AG04449 (cell line): ENCODE measurements around the gene ZNF407.

Experiments used
- CTCF ChIA-PET: fragments of 350-600 bp; formaldehyde crosslinking; extraction: SDS; loops from one replicate; lab custom pipeline; 2021; ENCODE audit warnings: antibody characterized with exemption; lab: Yijun Ruan, JAX
- POLR2A ChIA-PET: fragments of 400-600, 350-600 bp; formaldehyde crosslinking; extraction: SDS; loops from one replicate; lab custom pipeline; 2020; ENCODE audit warnings: antibody characterized with exemption, inconsistent platforms; lab: Yijun Ruan, JAX
- DNase-seq: peaks from one replicate; pipeline ENCODE4 v3.0.0-alpha.2; 2010; ENCODE audit warnings: low read depth, low spot score
- H3K4me3 ChIP-seq: 2 replicates; pipeline ENCODE4 v1.5.1; 2011; ENCODE audit warnings: low read depth, mild to moderate bottlenecking, control low read depth, low read length
- TF ChIP-seq, protein P1 (sequence below): IDR thresholded peaks from one replicate; pipeline ENCODE4 v1.5.1; 2011; ENCODE audit warnings: mild to moderate bottlenecking, moderate library complexity, low read length, control low read depth, inconsistent platforms; ENCODE audit not compliant: insufficient read depth; ENCODE audit errors: missing control alignments

ZNF407 gene

DNA sequence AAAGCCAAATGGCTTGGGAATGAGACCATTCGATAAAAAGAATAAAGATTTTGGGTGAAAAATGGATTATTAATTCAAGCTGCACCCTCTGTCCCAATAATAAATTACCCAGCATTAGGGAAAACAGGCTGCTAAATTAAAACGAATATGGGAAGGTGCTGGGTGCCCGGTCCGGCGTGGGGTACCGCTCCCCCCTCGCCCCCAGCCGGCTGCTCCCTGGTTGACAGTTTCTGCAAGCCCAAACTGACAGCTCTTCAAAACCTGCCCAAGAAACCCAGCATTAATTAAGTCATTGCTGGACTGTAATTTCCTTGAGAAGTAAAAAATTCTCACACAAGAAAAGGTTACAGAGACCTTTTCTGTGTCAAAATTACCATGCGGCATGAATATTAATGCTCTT is 512.6 kb downstream of the ZNF407 start:
- POLR2A ChIA-PET: no interaction called here
- no peak for DNase-seq
- CTCF ChIA-PET: no interaction called here
- H3K4me3 ChIP-seq: no peak overlapping the region
- TF ChIP-seq, protein P1, sequence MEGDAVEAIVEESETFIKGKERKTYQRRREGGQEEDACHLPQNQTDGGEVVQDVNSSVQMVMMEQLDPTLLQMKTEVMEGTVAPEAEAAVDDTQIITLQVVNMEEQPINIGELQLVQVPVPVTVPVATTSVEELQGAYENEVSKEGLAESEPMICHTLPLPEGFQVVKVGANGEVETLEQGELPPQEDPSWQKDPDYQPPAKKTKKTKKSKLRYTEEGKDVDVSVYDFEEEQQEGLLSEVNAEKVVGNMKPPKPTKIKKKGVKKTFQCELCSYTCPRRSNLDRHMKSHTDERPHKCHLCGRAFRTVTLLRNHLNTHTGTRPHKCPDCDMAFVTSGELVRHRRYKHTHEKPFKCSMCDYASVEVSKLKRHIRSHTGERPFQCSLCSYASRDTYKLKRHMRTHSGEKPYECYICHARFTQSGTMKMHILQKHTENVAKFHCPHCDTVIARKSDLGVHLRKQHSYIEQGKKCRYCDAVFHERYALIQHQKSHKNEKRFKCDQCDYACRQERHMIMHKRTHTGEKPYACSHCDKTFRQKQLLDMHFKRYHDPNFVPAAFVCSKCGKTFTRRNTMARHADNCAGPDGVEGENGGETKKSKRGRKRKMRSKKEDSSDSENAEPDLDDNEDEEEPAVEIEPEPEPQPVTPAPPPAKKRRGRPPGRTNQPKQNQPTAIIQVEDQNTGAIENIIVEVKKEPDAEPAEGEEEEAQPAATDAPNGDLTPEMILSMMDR: no peak

DNA sequence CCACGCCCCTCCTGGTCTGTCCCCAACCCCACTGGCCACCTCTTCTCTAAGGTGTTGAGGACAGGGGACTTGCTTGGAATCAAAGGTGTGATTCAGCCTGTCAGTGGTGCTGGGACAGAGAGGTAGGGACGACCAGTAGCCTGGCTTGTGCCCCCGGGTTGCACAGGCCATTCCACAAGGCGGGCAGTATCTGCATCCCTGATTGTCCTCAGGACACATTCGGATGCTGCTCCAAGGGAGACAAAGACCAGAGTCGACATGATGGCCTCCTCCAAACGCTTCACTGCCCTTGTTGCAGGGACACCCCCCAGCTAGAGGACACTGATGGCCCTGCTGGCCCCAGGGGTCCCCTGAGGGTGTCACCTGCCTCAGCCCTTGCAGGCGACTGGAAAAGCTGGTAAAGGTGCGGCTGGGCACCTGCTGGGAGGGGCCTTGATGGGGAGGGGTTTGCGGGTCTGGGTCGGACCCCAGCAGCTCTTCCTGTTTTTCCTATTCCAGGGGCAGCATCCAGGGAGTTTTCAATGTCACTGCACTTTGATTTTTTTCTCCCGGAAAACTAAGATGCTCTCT is 513.3 kb downstream of the ZNF407 start:
- no peak for DNase-seq
- CTCF ChIA-PET: no interaction called here
- POLR2A ChIA-PET: no interaction called here
- no peak overlapping the region for H3K4me3 ChIP-seq
- TF ChIP-seq, protein P1: no peak

DNA sequence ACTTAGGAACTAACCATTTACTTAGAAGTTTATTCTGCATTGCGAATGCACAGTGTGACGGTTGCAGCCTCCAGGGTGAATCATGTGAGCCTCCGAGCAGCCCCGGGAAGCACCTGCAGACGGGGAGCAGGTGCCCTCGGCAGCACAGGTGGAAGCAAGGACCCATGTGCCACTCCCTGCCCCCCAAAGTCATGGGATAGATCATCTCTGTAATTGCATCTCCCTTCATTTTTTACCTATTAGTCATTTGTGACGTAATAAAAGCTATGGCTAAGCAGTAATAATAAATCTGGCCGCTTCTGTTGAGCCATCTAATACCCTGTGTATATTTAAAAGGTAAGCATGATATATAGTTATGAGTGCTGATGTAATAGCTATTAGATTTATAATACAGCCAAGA is 514.1 kb downstream of the ZNF407 start:
- CTCF ChIA-PET: no interaction called here
- POLR2A ChIA-PET: no interaction called here
- TF ChIP-seq, protein P1: no peak
- H3K4me3 ChIP-seq: no peak overlapping the region
- no peak for DNase-seq

DNA sequence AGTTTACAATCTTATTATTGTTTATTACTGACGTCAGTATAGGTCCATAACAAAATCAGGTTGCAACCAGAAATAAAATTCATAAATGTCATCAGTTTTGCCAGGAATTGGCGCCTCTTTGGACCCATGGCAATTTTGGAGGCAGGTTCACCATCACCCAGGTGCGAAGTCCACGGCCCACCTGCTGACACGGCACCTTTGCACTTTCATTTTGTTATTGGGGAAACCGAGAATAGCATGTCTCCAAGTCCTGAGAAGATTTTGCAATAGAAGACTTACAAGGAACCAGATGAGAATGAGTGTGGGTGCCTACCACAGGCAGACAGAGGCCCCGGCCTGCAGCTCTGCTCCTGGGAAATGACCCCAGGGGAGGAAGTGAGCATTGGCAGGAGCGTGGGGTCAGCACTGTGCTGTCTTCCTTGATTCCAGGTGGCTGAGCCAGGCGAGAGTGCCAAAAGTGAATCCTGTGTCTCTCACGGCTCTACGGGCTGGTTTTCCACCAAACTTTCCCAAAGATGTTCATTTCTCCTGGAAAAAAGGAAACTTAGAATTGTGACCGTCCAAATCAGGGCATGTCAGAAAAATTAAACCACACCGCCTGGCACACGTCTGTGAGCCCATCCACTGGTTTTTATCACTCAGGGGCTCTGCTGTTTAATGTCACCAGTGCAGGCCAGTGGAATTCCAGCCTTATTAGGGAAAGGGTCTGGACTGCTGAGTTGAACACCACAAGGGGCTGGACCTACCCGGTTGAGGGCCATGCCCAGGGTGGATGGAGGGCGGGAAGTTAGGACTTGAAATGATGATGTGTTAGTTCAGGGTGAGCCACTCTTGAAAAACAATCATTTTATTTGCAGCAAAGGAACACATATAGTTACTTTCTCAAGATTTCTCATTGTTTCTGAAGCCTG is 514.8 kb downstream of the ZNF407 start:
- H3K4me3 ChIP-seq: no peak overlapping the region
- DNase-seq: no peak
- ChIA-PET POLR2A (no interaction called here), CTCF (no interaction called here)
- TF ChIP-seq, protein P1: no peak

DNA sequence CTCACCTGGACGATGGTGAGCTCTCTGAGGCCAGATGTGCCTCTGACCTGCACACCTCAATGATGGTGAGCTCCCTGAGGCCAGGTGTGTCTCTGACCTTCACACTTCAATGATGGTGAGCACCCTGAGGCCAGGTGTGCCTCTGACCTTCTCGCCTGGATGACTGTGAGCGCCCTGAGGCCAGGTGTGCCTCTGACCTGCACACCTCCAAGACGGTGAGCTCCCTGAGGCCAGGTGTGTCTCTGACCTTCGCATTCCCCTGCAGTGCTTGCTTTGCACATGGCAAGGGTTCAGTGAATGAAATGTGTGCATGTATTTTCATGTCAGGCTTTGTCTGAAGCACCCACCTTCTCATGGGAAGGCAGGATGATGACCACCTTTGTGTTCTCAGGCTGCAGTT is 515.8 kb downstream of the ZNF407 start:
- ChIA-PET CTCF (no interaction called here), POLR2A (no interaction called here)
- no peak overlapping the region for H3K4me3 ChIP-seq
- DNase-seq: no peak
- TF ChIP-seq, protein P1: no peak

DNA sequence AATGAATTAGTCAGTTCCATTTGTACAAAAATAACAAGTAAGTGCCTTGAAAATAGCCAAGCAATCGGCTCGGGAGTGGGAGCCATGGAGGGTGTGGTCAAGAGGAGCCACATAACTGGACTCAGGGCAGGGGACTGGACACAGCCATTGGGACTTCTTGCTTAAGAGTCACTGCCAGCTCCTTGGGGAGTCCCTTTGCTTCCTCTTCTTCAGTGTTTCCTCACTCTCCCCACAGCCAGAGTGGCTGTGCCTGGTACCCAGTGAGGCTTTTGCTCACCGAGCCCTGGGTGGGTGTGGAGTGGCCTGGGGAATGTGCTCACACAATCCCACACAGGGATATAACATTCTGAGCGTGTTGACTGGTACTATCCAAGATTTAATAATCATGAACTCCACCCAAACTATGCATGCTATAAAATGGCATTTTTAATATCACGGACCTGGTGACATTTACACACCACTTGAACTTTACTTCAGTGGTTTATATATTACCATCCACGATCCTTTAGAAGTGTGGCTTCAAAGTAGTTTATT is 516.6 kb downstream of the ZNF407 start:
- TF ChIP-seq, protein P1: no peak
- H3K4me3 ChIP-seq: no peak overlapping the region
- DNase-seq: no peak
- CTCF ChIA-PET: no interaction called here
- POLR2A ChIA-PET: no interaction called here
